H1 (cell line): ENCODE data around the gene CADM1. TPM values are rescaled to one million over a fixed set of nuclear protein-coding genes. Genes with fewer than 3 reads are reported as not detected.
A peak's percentile ranks its signal among the peaks of the same experiment; 100 is the strongest.

Source experiments
- CTCF ChIA-PET: fragments of 300-600 bp; sonication (Branson Sonifier 250); formaldehyde crosslinking; loops from one replicate; lab custom pipeline; 2021; ENCODE audit not compliant: partially characterized antibody; lab: Charles Lee
- POLR2A ChIA-PET: fragments of 300-600 bp; sonication (Branson Sonifier 250); formaldehyde crosslinking; loops from one replicate; lab custom pipeline; 2021; ENCODE audit warnings: inconsistent platforms; ENCODE audit not compliant: partially characterized antibody; lab: Charles Lee
- DNase-seq, 2 experiments: peaks; one replicate each; pipeline versions ENCODE4 v3.0.0 to v3.0.0-alpha.2; 2010 to 2022; ENCODE audit warnings: low spot score in 2 of 2, low read depth in 1 of 2, mixed read lengths in 1 of 2
- FAIRE-seq: peaks from 2 replicates; lab custom pipeline; 2011; peaks lifted over from hg19 to GRCh38; lab: Jason Lieb, UNC
- H2AFZ ChIP-seq: 2 replicates; pipeline ENCODE4 v1.8.1; 2012; ENCODE audit warnings: low read length, inconsistent platforms
- H2AK5ac ChIP-seq: 2 replicates; pipeline ENCODE4 v1.6.1; 2013; ENCODE audit warnings: low read depth, low read length
- H2BK120ac ChIP-seq: replicated peaks from 2 replicates; pipeline ENCODE3; 2013; ENCODE audit warnings: low read depth, low read length, inconsistent platforms
- H2BK12ac ChIP-seq: 2 replicates; pipeline ENCODE4 v1.6.1; 2013; ENCODE audit warnings: low read depth, low read length
- H2BK15ac ChIP-seq: 2 replicates; pipeline ENCODE4 v1.6.1; 2013; ENCODE audit warnings: low read length
- H2BK20ac ChIP-seq: 2 replicates; pipeline ENCODE4 v1.6.1; 2013; ENCODE audit warnings: low read length
- H2BK5ac ChIP-seq: 2 replicates; pipeline ENCODE4 v1.6.1; 2013; ENCODE audit warnings: low read depth, low read length
- H3K14ac ChIP-seq: 2 replicates; pipeline ENCODE4 v1.6.1; 2013; ENCODE audit warnings: inconsistent platforms; ENCODE audit not compliant: insufficient read length
- H3K18ac ChIP-seq: 2 replicates; pipeline ENCODE4 v1.6.1; 2013; ENCODE audit warnings: low read length; ENCODE audit errors: extremely low read depth
- H3K23ac ChIP-seq: 2 replicates; pipeline ENCODE4 v1.6.1; 2013; ENCODE audit warnings: inconsistent platforms; ENCODE audit not compliant: insufficient read length
- H3K23me2 ChIP-seq: 2 replicates; pipeline ENCODE4 v1.6.1; 2013; ENCODE audit warnings: low read depth, low read length
- H3K27ac ChIP-seq: 2 replicates; pipeline ENCODE4 v1.6.1; 2011; ENCODE audit warnings: low read depth, low read length, inconsistent platforms
- H3K27me3 ChIP-seq, 4 experiments: replicated peaks in 1 of 4; 1 replicate in 1 of 4; 2 replicates in 3 of 4; pipeline versions ENCODE4 v1.6.1 to v1.8.1; 2011 to 2013; ENCODE audit warnings: low read length in 3 of 4, mild to moderate bottlenecking in 3 of 4, inconsistent platforms in 2 of 4, mixed read lengths in 2 of 4, moderate library complexity in 1 of 4; ENCODE audit not compliant: control insufficient read depth in 3 of 4, insufficient read depth in 3 of 4; ENCODE audit errors: extremely low read depth in 1 of 4
- H3K36me3 ChIP-seq, 4 experiments: 2 replicates each; pipeline versions ENCODE4 v1.6.1 to v1.8.1; 2011 to 2013; ENCODE audit warnings: mild to moderate bottlenecking in 4 of 4, low read length in 3 of 4, moderate library complexity in 2 of 4, control low read depth in 1 of 4, inconsistent platforms in 1 of 4; ENCODE audit not compliant: insufficient read depth in 4 of 4, control insufficient read depth in 2 of 4
- H3K4ac ChIP-seq: replicated peaks from 2 replicates; pipeline ENCODE3; 2013; ENCODE audit warnings: low read length, low read depth, mixed read lengths, inconsistent platforms; ENCODE audit not compliant: insufficient read length
- H3K4me1 ChIP-seq, 4 experiments: replicated peaks in 1 of 4; 1 replicate in 1 of 4; 2 replicates in 3 of 4; pipeline versions ENCODE4 v1.6.1 to v1.8.1; 2011 to 2013; ENCODE audit warnings: low read length in 3 of 4, inconsistent platforms in 2 of 4, mixed read lengths in 1 of 4; ENCODE audit not compliant: insufficient read depth in 4 of 4, control insufficient read depth in 3 of 4
- H3K4me2 ChIP-seq, 2 experiments: 2 replicates each; pipeline versions ENCODE4 v1.6.1 to v1.8.1; 2011 to 2013; ENCODE audit warnings: low read depth in 2 of 2, low read length in 2 of 2, control low read depth in 1 of 2, inconsistent platforms in 1 of 2, mild to moderate bottlenecking in 1 of 2; ENCODE audit not compliant: insufficient read depth in 1 of 2
- H3K4me3 ChIP-seq, 4 experiments: fragments of 200-600, 300-600 bp in 1 of 4; sonication (generic), shearing (Covaris generic), sonication (Bioruptor Twin) in 1 of 4; 2 replicates each; pipeline versions ENCODE4 v1.5.1 to v1.8.1; 2011 to 2016; ENCODE audit warnings: low read length in 4 of 4, low read depth in 3 of 4, control low read depth in 2 of 4, inconsistent platforms in 2 of 4, mild to moderate bottlenecking in 2 of 4, mixed read lengths in 1 of 4, moderate library complexity in 1 of 4; ENCODE audit not compliant: insufficient read depth in 2 of 4; ENCODE audit errors: extremely low read depth in 1 of 4
- H3K56ac ChIP-seq: replicated peaks from 2 replicates; pipeline ENCODE3; 2013; ENCODE audit warnings: low read depth, mild to moderate bottlenecking, mixed read lengths, low read length, inconsistent platforms; ENCODE audit not compliant: insufficient read length
- H3K79me1 ChIP-seq: 2 replicates; pipeline ENCODE4 v1.6.1; 2013; ENCODE audit warnings: low read depth, low read length, control low read depth
- H3K79me2 ChIP-seq, 2 experiments: 2 replicates each; pipeline versions ENCODE4 v1.6.1 to v1.8.1; 2012 to 2013; ENCODE audit warnings: low read length in 2 of 2, mild to moderate bottlenecking in 2 of 2, inconsistent platforms in 1 of 2; ENCODE audit not compliant: insufficient read depth in 2 of 2, control insufficient read depth in 1 of 2
- H3K9ac ChIP-seq, 4 experiments: replicated peaks in 1 of 4; 1 replicate in 1 of 4; 2 replicates in 3 of 4; pipeline versions ENCODE4 v1.6.1 to v1.8.1; 2011 to 2013; ENCODE audit warnings: low read depth in 3 of 4, low read length in 3 of 4, control low read depth in 2 of 4, mild to moderate bottlenecking in 2 of 4, moderate library complexity in 2 of 4, inconsistent platforms in 1 of 4; ENCODE audit errors: extremely low read depth in 1 of 4
- H3K9me3 ChIP-seq, 2 experiments: 2 replicates each; pipeline versions ENCODE4 v1.6.1 to v1.8.1; 2012 to 2013; ENCODE audit warnings: mild to moderate bottlenecking in 2 of 2, moderate library complexity in 2 of 2, control low read depth in 1 of 2, inconsistent platforms in 1 of 2, low read depth in 1 of 2, low read length in 1 of 2, mixed read lengths in 1 of 2; ENCODE audit not compliant: insufficient read depth in 2 of 2
- H4K20me1 ChIP-seq, 2 experiments: replicated peaks in 1 of 2; 2 replicates each; pipeline versions ENCODE3 to v1.8.1; 2011 to 2013; ENCODE audit warnings: inconsistent platforms in 2 of 2, low read length in 2 of 2, mild to moderate bottlenecking in 1 of 2; ENCODE audit not compliant: insufficient read depth in 2 of 2, control insufficient read depth in 1 of 2
- H4K5ac ChIP-seq: 2 replicates; pipeline ENCODE4 v1.6.1; 2013; ENCODE audit warnings: low read length, low read depth, mixed read lengths, inconsistent platforms; ENCODE audit not compliant: insufficient read length
- H4K8ac ChIP-seq: 2 replicates; pipeline ENCODE4 v1.8.0; 2013; ENCODE audit warnings: mild to moderate bottlenecking, moderate library complexity, low read length, inconsistent platforms; ENCODE audit not compliant: insufficient read depth; ENCODE audit errors: extremely low read depth
- H4K91ac ChIP-seq: replicated peaks from 2 replicates; pipeline ENCODE3; 2013; ENCODE audit warnings: low read length, mixed read lengths, inconsistent platforms; ENCODE audit not compliant: insufficient read length
- CREB1 ChIP-seq: IDR thresholded peaks from 2 replicates; pipeline ENCODE4 v1.6.1; 2012; ENCODE audit warnings: inconsistent platforms
- CTBP2 ChIP-seq: IDR thresholded peaks from 2 replicates; pipeline ENCODE4 v1.7.0; 2011; ENCODE audit warnings: borderline replicate concordance, mild to moderate bottlenecking, moderate library complexity, mixed read lengths, low read length; ENCODE audit not compliant: insufficient read depth, insufficient read length
- KDM1A ChIP-seq: fragments of 200-600, 300-600 bp; sonication (generic); IDR thresholded peaks from 2 replicates; pipeline ENCODE4 v1.7.1; 2016; ENCODE audit warnings: mild to moderate bottlenecking, low read length, borderline replicate concordance
- SIX5 ChIP-seq: IDR thresholded peaks from 2 replicates; pipeline ENCODE4 v1.6.1; 2011; ENCODE audit warnings: mild to moderate bottlenecking, low read depth, low read length
- SP4 ChIP-seq: IDR thresholded peaks from 2 replicates; pipeline ENCODE4 v1.6.1; 2012; ENCODE audit warnings: low read length, inconsistent platforms
- TEAD4 ChIP-seq: IDR thresholded peaks from 2 replicates; pipeline ENCODE4 v1.6.1; 2012; ENCODE audit warnings: low read depth, low read length, inconsistent platforms, mixed read lengths
- YY1 ChIP-seq: IDR thresholded peaks from 2 replicates; pipeline ENCODE4 v1.6.1; 2011; ENCODE audit warnings: low read depth, mild to moderate bottlenecking, low read length
- WGBS, 2 experiments: shearing (Covaris generic) in 1 of 2; methylation state at CpG; one replicate each; pipeline versions ENCODE4 v1.1.6 to v1.1.7; 2013 to 2015; ENCODE audit warnings: low lambda C conversion rate in 2 of 2, mixed read lengths in 2 of 2, inconsistent platforms in 1 of 2, low coverage in 1 of 2, missing lambda C conversion rate in 1 of 2; ENCODE audit not compliant: insufficient replicate concordance in 2 of 2, insufficient coverage in 1 of 2, insufficient read length in 1 of 2; ENCODE audit errors: extremely low coverage in 1 of 2, missing lambda C conversion rate in 1 of 2; 5-methylcytosine and 5-hydroxymethylcytosine counted together
- polyA plus RNA-seq, 7 experiments: library from polyadenylated mRNA; depleted of rRNA in 3 of 7; stranded (reverse) in 5 of 7; unstranded in 2 of 7; fragments of >200 nt in 5 of 7; fragments of 200-250 nt in 2 of 7; gene quantifications; 1 replicate in 5 of 7; 2 replicates in 1 of 7; 4 replicates in 1 of 7; pipeline versions ENCODE4 v1.2.1 to v1.2.3, GENCODE V29; 2011 to 2013; ENCODE audit warnings: missing spikeins in 2 of 7, mixed read lengths in 2 of 7
- total RNA-seq: library from RNA; stranded (reverse); fragmentation: NEBNext Ultra II Directional; extraction: Animal tissue kit (Norgen Biotek cat#: 25700); gene quantifications from 2 replicates; pipeline ENCODE4 v1.2.1, GENCODE V29; 2021
- TF ChIP-seq, protein P1 (sequence below), 3 experiments: IDR thresholded peaks; 1 replicate in 2 of 3; 2 replicates in 1 of 3; pipeline versions ENCODE4 v1.5.1 to v1.6.1; 2011; ENCODE audit warnings: low read length in 3 of 3, mild to moderate bottlenecking in 3 of 3, inconsistent platforms in 2 of 3, low read depth in 1 of 3, moderate library complexity in 1 of 3; ENCODE audit not compliant: insufficient read depth in 1 of 3; ENCODE audit errors: control extremely low read depth in 1 of 3

The CADM1 gene
- total and polyA plus RNA-seq, 2 of the 8 experiments (the other 6 are each of a cell fraction or from before 2014, with no cell fraction given): 8.3 to 25.3 TPM

DNA sequence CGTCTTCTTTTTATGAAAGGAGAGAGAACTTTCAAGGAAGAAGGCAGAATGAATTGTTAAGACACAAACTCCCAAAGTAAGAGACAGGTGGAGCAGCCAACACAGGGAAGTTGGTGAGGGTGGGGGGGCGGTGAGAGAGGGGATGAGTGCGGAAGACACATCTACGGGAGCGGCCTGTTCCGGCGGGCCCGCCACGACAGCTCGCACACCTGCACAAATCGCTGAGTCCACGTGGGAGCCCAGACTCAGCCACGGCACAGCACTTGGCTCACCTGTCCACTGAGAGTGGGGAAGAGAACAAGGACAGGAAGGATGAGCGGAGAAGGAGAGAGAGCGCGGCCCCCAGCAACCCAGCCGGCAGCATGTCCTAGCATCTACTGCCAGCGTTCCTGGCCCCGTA is 331.1 kb downstream of the CADM1 start:
- Histone ChIP-seq H3K9me3 (no peaks in the 10 kb centered on the region), H3K4me2 (no peak overlapping the region), H3K36me3 (no peaks in the 10 kb centered on the region), H3K4ac (no peak overlapping the region), H4K91ac (no peak overlapping the region), H4K5ac (no peak overlapping the region), H2BK120ac (no peak overlapping the region), H3K18ac (no peak overlapping the region), H2BK15ac (no peak overlapping the region), H3K79me1 (no peaks in the 10 kb centered on the region), H3K27me3 (no peaks in the 10 kb centered on the region), H3K4me1 (peaks cover 2 to 11% (median 5%) of the 10 kb centered on the region in 4 experiments; a peak in 5 of 7 replicates), H2BK5ac (no peak overlapping the region), H2AK5ac (no peak overlapping the region), H3K4me3 (no peak overlapping the region), H2AFZ (no peak overlapping the region), H3K23ac (no peak overlapping the region), H3K9ac (no peak overlapping the region), H3K23me2 (no peaks in the 10 kb centered on the region), H4K20me1 (no peaks in the 10 kb centered on the region), H2BK12ac (no peak overlapping the region; the same call in 1 of the 2 replicates), H3K14ac (no peak overlapping the region), H3K27ac (no peak overlapping the region), H3K79me2 (no peaks in the 10 kb centered on the region), H3K56ac (no peak overlapping the region), H2BK20ac (no peak overlapping the region), H4K8ac (peak overlapping the region; percentile 19; the same call in 1 of the 2 replicates)
- 79% methylated on average over 11 of the region's 19 CpGs; no CpG with 5 or more reads in 1 of the 2 experiments for WGBS, 2 experiments
- CTCF ChIA-PET: interaction anchor here (0.7 to 1.1 kb wide), 2 partner anchors 142 to 357 kb away, joined by 4 to 5 read pairs; no protein-coding TSS in a partner anchor
- FAIRE-seq (no peak), DNase-seq (no peak)
- TF ChIP-seq, protein P1, sequence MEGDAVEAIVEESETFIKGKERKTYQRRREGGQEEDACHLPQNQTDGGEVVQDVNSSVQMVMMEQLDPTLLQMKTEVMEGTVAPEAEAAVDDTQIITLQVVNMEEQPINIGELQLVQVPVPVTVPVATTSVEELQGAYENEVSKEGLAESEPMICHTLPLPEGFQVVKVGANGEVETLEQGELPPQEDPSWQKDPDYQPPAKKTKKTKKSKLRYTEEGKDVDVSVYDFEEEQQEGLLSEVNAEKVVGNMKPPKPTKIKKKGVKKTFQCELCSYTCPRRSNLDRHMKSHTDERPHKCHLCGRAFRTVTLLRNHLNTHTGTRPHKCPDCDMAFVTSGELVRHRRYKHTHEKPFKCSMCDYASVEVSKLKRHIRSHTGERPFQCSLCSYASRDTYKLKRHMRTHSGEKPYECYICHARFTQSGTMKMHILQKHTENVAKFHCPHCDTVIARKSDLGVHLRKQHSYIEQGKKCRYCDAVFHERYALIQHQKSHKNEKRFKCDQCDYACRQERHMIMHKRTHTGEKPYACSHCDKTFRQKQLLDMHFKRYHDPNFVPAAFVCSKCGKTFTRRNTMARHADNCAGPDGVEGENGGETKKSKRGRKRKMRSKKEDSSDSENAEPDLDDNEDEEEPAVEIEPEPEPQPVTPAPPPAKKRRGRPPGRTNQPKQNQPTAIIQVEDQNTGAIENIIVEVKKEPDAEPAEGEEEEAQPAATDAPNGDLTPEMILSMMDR (IDR thresholded peaks at IDR 0.05; ENCODE audit: control extremely low read depth in 1 of 3, insufficient read depth in 1 of 3, low read depth in 1 of 3, low read length in 3 of 3): no peak
- no peak for TF ChIP-seq SP4
- TF ChIP-seq CREB1: no peak
- TF ChIP-seq YY1: no peak
- no peak for TF ChIP-seq CTBP2
- no peak for TF ChIP-seq KDM1A
- no peak for TF ChIP-seq TEAD4
- TF ChIP-seq SIX5: no peak
- POLR2A ChIA-PET: no interaction called here
